SK-N-SH (cell line): ENCODE data around the gene GNB5. TPM values are rescaled to one million over a fixed set of nuclear protein-coding genes. Genes with fewer than 3 reads are reported as not detected.
A peak's percentile ranks its signal among the peaks of the same experiment; 100 is the strongest.

Source experiments
- CTCF ChIA-PET: fragments of 300-600, 350-600 bp; formaldehyde crosslinking; extraction: SDS; loops from one replicate; lab custom pipeline; 2021; lab: Yijun Ruan, JAX
- POLR2A ChIA-PET: fragments of 350-600 bp; sonication (Branson Sonifier 250); formaldehyde crosslinking; extraction: SDS; loops from one replicate; lab custom pipeline; 2020; ENCODE audit warnings: antibody characterized with exemption, inconsistent platforms; lab: Yijun Ruan, JAX
- DNase-seq: peaks from one replicate; pipeline ENCODE4 v3.0.0; 2012
- H2AFZ ChIP-seq: fragments of 200-600 bp; sonication (generic); 2 replicates; pipeline ENCODE4 v1.8.1; 2016; ENCODE audit warnings: antibody characterized with exemption, mild to moderate bottlenecking, low read depth
- H3F3A ChIP-seq: fragments of 200-600 bp; sonication (generic); replicated peaks from 2 replicates; pipeline ENCODE3; 2016; ENCODE audit warnings: antibody characterized with exemption, mild to moderate bottlenecking; ENCODE audit not compliant: insufficient read depth
- H3K27ac ChIP-seq, 2 experiments: fragments of 200-500 bp in 1 of 2; fragments of 200-600 bp in 1 of 2; sonication (Bioruptor generic) in 1 of 2; sonication (generic), shearing (Covaris generic) in 1 of 2; 2 replicates each; pipeline versions ENCODE4 v1.5.1 to v1.6.1; 2014 to 2016; ENCODE audit warnings: low read depth in 2 of 2, inconsistent platforms in 1 of 2, low read length in 1 of 2, mild to moderate bottlenecking in 1 of 2, mixed read lengths in 1 of 2
- H3K27me3 ChIP-seq: fragments of 200-600 bp; sonication (generic), shearing (Covaris generic); 2 replicates; pipeline ENCODE4 v1.6.1; 2016; ENCODE audit warnings: mixed run types; ENCODE audit not compliant: insufficient read depth
- H3K36me3 ChIP-seq, 2 experiments: fragments of 200-500 bp in 1 of 2; fragments of 200-600 bp in 1 of 2; sonication (Bioruptor generic) in 1 of 2; sonication (generic) in 1 of 2; replicated peaks in 1 of 2; 2 replicates each; pipeline versions ENCODE3 to v1.5.1; 2014 to 2016; ENCODE audit warnings: low read length in 1 of 2, mild to moderate bottlenecking in 1 of 2; ENCODE audit not compliant: insufficient read depth in 2 of 2, control insufficient read depth in 1 of 2
- H3K4me1 ChIP-seq, 2 experiments: fragments of 200-500 bp in 1 of 2; fragments of 200-600 bp in 1 of 2; sonication (Bioruptor generic) in 1 of 2; sonication (generic), shearing (Covaris generic) in 1 of 2; 2 replicates each; pipeline versions ENCODE4 v1.5.1 to v1.6.1; 2014 to 2016; ENCODE audit warnings: low read depth in 1 of 2, low read length in 1 of 2, mixed run types in 1 of 2; ENCODE audit not compliant: insufficient read depth in 2 of 2, control insufficient read depth in 1 of 2
- H3K4me2 ChIP-seq: fragments of 200-600 bp; sonication (generic), shearing (Covaris generic); 2 replicates; pipeline ENCODE4 v1.6.1; 2017; ENCODE audit warnings: mixed run types
- H3K4me3 ChIP-seq, 2 experiments: fragments of 200-500 bp in 1 of 2; fragments of 200-600 bp in 1 of 2; sonication (Bioruptor generic) in 1 of 2; sonication (generic), shearing (Covaris generic) in 1 of 2; 2 replicates each; pipeline versions ENCODE4 v1.5.1 to v1.8.1; 2014 to 2016; ENCODE audit warnings: low read depth in 2 of 2, inconsistent platforms in 1 of 2, low read length in 1 of 2, mild to moderate bottlenecking in 1 of 2, mixed read lengths in 1 of 2, moderate library complexity in 1 of 2
- H3K79me2 ChIP-seq: fragments of 200-600 bp; sonication (generic); 2 replicates; pipeline ENCODE4 v1.8.1; 2017; ENCODE audit warnings: mild to moderate bottlenecking; ENCODE audit not compliant: insufficient read depth
- H3K9ac ChIP-seq: fragments of 200-600 bp; sonication (generic); 2 replicates; pipeline ENCODE4 v1.6.1; 2017; ENCODE audit warnings: mixed run types
- H3K9me2 ChIP-seq: fragments of 200-600 bp; sonication (generic); 2 replicates; pipeline ENCODE4 v1.6.1; 2017; ENCODE audit warnings: mixed run types
- H3K9me3 ChIP-seq: fragments of 200-600 bp; sonication (generic); 2 replicates; pipeline ENCODE4 v1.6.1; 2017; ENCODE audit warnings: mixed run types, mild to moderate bottlenecking, moderate library complexity
- H4K20me1 ChIP-seq: fragments of 200-600 bp; sonication (generic); 2 replicates; pipeline ENCODE4 v1.6.1; 2017; ENCODE audit warnings: mild to moderate bottlenecking, mixed run types; ENCODE audit not compliant: insufficient read depth
- CTCF ChIP-seq: fragments of 200-600 bp; sonication (generic); IDR thresholded peaks from 2 replicates; pipeline ENCODE4 v1.6.1; 2017; ENCODE audit warnings: antibody characterized with exemption, mild to moderate bottlenecking, moderate library complexity
- EP300 ChIP-seq, 2 experiments: IDR thresholded peaks; 2 replicates each; pipeline versions ENCODE4 v1.4.0 to v1.6.1; 2012; ENCODE audit warnings: borderline replicate concordance in 1 of 2, low read depth in 1 of 2, low read length in 1 of 2
- FOXM1 ChIP-seq: IDR thresholded peaks from 2 replicates; pipeline ENCODE4 v1.4.0; 2012; ENCODE audit warnings: low read depth, mild to moderate bottlenecking
- JUND ChIP-seq: IDR thresholded peaks from 2 replicates; pipeline ENCODE4 v1.4.0; 2012
- MEF2A ChIP-seq: IDR thresholded peaks from 2 replicates; pipeline ENCODE4 v1.4.0; 2012; ENCODE audit warnings: low read depth, borderline replicate concordance
- MXI1 ChIP-seq: IDR thresholded peaks from 2 replicates; pipeline ENCODE4 v1.6.1; 2012; ENCODE audit warnings: mild to moderate bottlenecking, low read depth, low read length, improper control_type of control experiment
- PBX3 ChIP-seq: IDR thresholded peaks from 2 replicates; pipeline ENCODE4; 2012
- RAD21 ChIP-seq: IDR thresholded peaks from 2 replicates; pipeline ENCODE4 v1.6.1; 2012; ENCODE audit warnings: mild to moderate bottlenecking, low read length
- REST ChIP-seq: IDR thresholded peaks from 2 replicates; pipeline ENCODE4 v1.6.1; 2012; ENCODE audit warnings: mild to moderate bottlenecking, low read depth, low read length, moderate library complexity
- RFX5 ChIP-seq: IDR thresholded peaks from 2 replicates; pipeline ENCODE4 v1.6.1; 2012; ENCODE audit warnings: mild to moderate bottlenecking, improper control_type of control experiment, low read length
- RXRA ChIP-seq: IDR thresholded peaks from 2 replicates; pipeline ENCODE4 v1.4.0; 2012; ENCODE audit warnings: low read depth, mild to moderate bottlenecking, borderline replicate concordance
- SMC3 ChIP-seq: IDR thresholded peaks from 2 replicates; pipeline ENCODE4 v1.6.1; 2012; ENCODE audit warnings: low read depth, low read length, improper control_type of control experiment
- YY1 ChIP-seq: IDR thresholded peaks from 2 replicates; pipeline ENCODE4 v1.4.0; 2012; ENCODE audit warnings: low read depth, mild to moderate bottlenecking
- WGBS: methylation state at CpG from one replicate; pipeline ENCODE4 v1.1.6; 2017; ENCODE audit warnings: low lambda C conversion rate; 5-methylcytosine and 5-hydroxymethylcytosine counted together
- polyA plus RNA-seq, 3 experiments: library from polyadenylated mRNA; depleted of rRNA; stranded (reverse); fragments of >200 nt; gene quantifications; 2 replicates each; pipeline ENCODE4 v1.2.3, GENCODE V29; 2012

The GNB5 gene
- polyA plus RNA-seq, 1 of the 3 experiments (the other 2 are of a cell fraction): 73.7 TPM

- Histone ChIP-seq H3K9me3 (no peaks in the 10 kb centered on the region), H3K4me3 (no peak overlapping the region), H3K27me3 (no peaks in the 10 kb centered on the region), H3F3A (peaks cover 5% of the 10 kb centered on the region), H3K4me2 (no peak overlapping the region), H3K4me1 (no peaks in the 10 kb centered on the region), H4K20me1 (no peaks in the 10 kb centered on the region), H3K27ac (no peak overlapping the region), H3K36me3 (no peaks in the 10 kb centered on the region), H3K79me2 (no peaks in the 10 kb centered on the region), H2AFZ (no peak overlapping the region)
- POLR2A ChIA-PET: interaction anchor here (1.0 kb wide), 1 partner anchor 48 kb away, joined by 3 read pairs; no protein-coding TSS in a partner anchor
- CTCF ChIA-PET: interaction anchor here (0.5 to 4.6 kb wide), 44 partner anchors 10 to 1268 kb away, joined by 3 to 37 read pairs (median 3); no protein-coding TSS in a partner anchor
- WGBS: 51% methylated on average over 5 of the region's 5 CpGs
- peak; percentile 72 for DNase-seq
- peak; percentile 61 for TF ChIP-seq SMC3
- peak; percentile 78 for TF ChIP-seq RAD21
- TF ChIP-seq YY1: no peak
- TF ChIP-seq CTCF: peak; percentile 90
- TF ChIP-seq, all 33 proteins: peak for 3
- no peak overlapping the region for H3K9ac ChIP-seq
- H3K9me2 ChIP-seq: no peaks in the 10 kb centered on the region
These were observed 36.3 kb upstream of the GNB5 start for GRCh38 chr15:52227456-52227855.

- no peaks in the 10 kb centered on the region for H3K4me1 ChIP-seq
- H3K79me2 ChIP-seq: no peaks in the 10 kb centered on the region
- 85% methylated on average over 8 of the region's 8 CpGs for WGBS
- H4K20me1 ChIP-seq: no peaks in the 10 kb centered on the region
- no peaks in the 10 kb centered on the region for H3K9me3 ChIP-seq
- H3K36me3 ChIP-seq: no peaks in the 10 kb centered on the region
- POLR2A ChIA-PET: interaction anchor here (0.5 kb wide), 1 partner anchor 83 kb away, joined by 4 read pairs; no protein-coding TSS in a partner anchor
- no peaks in the 10 kb centered on the region for H3K9me2 ChIP-seq
- H3K9ac ChIP-seq: no peak overlapping the region
- DNase-seq: no peak
- no peak overlapping the region for H3K4me3 ChIP-seq
- H3K4me2 ChIP-seq: no peak overlapping the region
- no peak overlapping the region for H2AFZ ChIP-seq
- no peak overlapping the region for H3K27ac ChIP-seq
- no peaks in the 10 kb centered on the region for H3K27me3 ChIP-seq
- H3F3A ChIP-seq: peaks cover 5% of the 10 kb centered on the region
- no peak for TF ChIP-seq RXRA
- TF ChIP-seq PBX3: no peak
- TF ChIP-seq JUND: no peak
- no peak for TF ChIP-seq REST
- no peak for TF ChIP-seq MEF2A
- TF ChIP-seq RFX5: no peak
- no peak for TF ChIP-seq MXI1
- TF ChIP-seq FOXM1: no peak
- TF ChIP-seq EP300 (IDR thresholded peaks at IDR 0.05; ENCODE audit: borderline replicate concordance in 1 of 2, low read depth in 1 of 2, low read length in 1 of 2): no peak
- TF ChIP-seq, all 33 proteins: peak for 0
- CTCF ChIA-PET: interaction anchor here (1.6 to 4.6 kb wide), 5 partner anchors 8 to 31 kb away, joined by 5 to 28 read pairs (median 19); no protein-coding TSS in a partner anchor
These were observed 34.0 kb upstream of the GNB5 start for GRCh38 chr15:52225230-52225629.
